ENCODE results near the gene TENM4. TPM values are rescaled to one million over a fixed set of nuclear protein-coding genes. Genes with fewer than 3 reads are reported as not detected.

TENM4 gene
- total RNA-seq, 2 donors from 2014 or later: 68.2 to 130 TPM

GRCh38 chr11:79321263-79321662 is 119.6 kb downstream of the TENM4 start:
- Mint-ChIP-seq H3K36me3 (ENCODE audit: low read depth) (peaks cover 2% of the 10 kb centered on the region), H3K27ac (no peak overlapping the region), H3K9me3 (no peaks in the 10 kb centered on the region), H3K4me1 (peaks cover 9% of the 10 kb centered on the region), H3K27me3 (ENCODE audit: insufficient read depth) (no peaks in the 10 kb centered on the region), H3K4me3 (no peak overlapping the region)
- no peaks in the 10 kb centered on the region for H3K9me3 ChIP-seq (ENCODE audit: control insufficient read depth, low read length)
- TF ChIP-seq CTCF (conservative IDR thresholded peaks at IDR 0.05): no peak
- H3K9ac ChIP-seq (ENCODE audit: extremely low read depth, low read length, poor library complexity, severe bottlenecking): no peak overlapping the region
- WGBS, 2 experiments (ENCODE audit: insufficient coverage in 1 of 2, insufficient read length in 1 of 2): 91 to 92% methylated on average over 3 to 6 of the region's 6 CpGs
- H3K4me3 ChIP-seq (ENCODE audit: low read length): no peak overlapping the region
- peak; percentile 20 for DNase-seq
- no peaks in the 10 kb centered on the region for H3K4me1 ChIP-seq (ENCODE audit: control insufficient read depth, insufficient read depth, low read length)
- no peaks in the 10 kb centered on the region for H3K27me3 ChIP-seq (ENCODE audit: control insufficient read depth, insufficient read depth, low read length, poor library complexity, severe bottlenecking)
- no peak overlapping the region for H3K27ac ChIP-seq (ENCODE audit: low read depth, low read length)
- H3K36me3 ChIP-seq (ENCODE audit: control insufficient read depth, insufficient read depth, low read length): no peaks in the 10 kb centered on the region

GRCh38 chr11:79314906-79315689 is 125.7 kb downstream of the TENM4 start:
- H3K9me3 ChIP-seq (ENCODE audit: control insufficient read depth, low read length): no peaks in the 10 kb centered on the region
- WGBS, 2 experiments (ENCODE audit: insufficient coverage in 1 of 2, insufficient read length in 1 of 2): 85% methylated on average over 5 to 8 of the region's 8 CpGs

GRCh38 chr11:79313530-79313913 is 127.3 kb downstream of the TENM4 start:
- peaks cover 7% of the 10 kb centered on the region for H3K4me1 ChIP-seq (ENCODE audit: control insufficient read depth, insufficient read depth, low read length)
- DNase-seq: no peak
- no peak overlapping the region for H3K4me3 ChIP-seq (ENCODE audit: low read length)
- Mint-ChIP-seq H3K4me3 (no peak overlapping the region), H3K36me3 (ENCODE audit: low read depth) (peaks cover 7% of the 10 kb centered on the region), H3K4me1 (peaks cover 16% of the 10 kb centered on the region), H3K27ac (no peak overlapping the region), H3K9me3 (no peaks in the 10 kb centered on the region), H3K27me3 (ENCODE audit: insufficient read depth) (no peaks in the 10 kb centered on the region)
- peak overlapping the region; percentile 48 for H3K27ac ChIP-seq (ENCODE audit: low read depth, low read length)
- H3K9me3 ChIP-seq (ENCODE audit: control insufficient read depth, low read length): no peaks in the 10 kb centered on the region
- no peak overlapping the region for H3K9ac ChIP-seq (ENCODE audit: extremely low read depth, low read length, poor library complexity, severe bottlenecking)
- TF ChIP-seq CTCF (conservative IDR thresholded peaks at IDR 0.05): no peak
- WGBS, 2 experiments (ENCODE audit: insufficient coverage in 1 of 2, insufficient read length in 1 of 2): 89 to 90% methylated on average over 4 of the region's 4 CpGs
- H3K27me3 ChIP-seq (ENCODE audit: control insufficient read depth, insufficient read depth, low read length, poor library complexity, severe bottlenecking): no peaks in the 10 kb centered on the region
- H3K36me3 ChIP-seq (ENCODE audit: control insufficient read depth, insufficient read depth, low read length): no peaks in the 10 kb centered on the region

More at GRCh38 chr11:79314906-79315689, 125.7 kb downstream of the TENM4 start:
- DNase-seq: peak; percentile 85
- H3K27ac ChIP-seq (ENCODE audit: low read depth, low read length): no peak overlapping the region
- no peaks in the 10 kb centered on the region for H3K4me1 ChIP-seq (ENCODE audit: control insufficient read depth, insufficient read depth, low read length)
- H3K9me3 Mint-ChIP-seq: no peaks in the 10 kb centered on the region
- no peak overlapping the region for H3K27ac Mint-ChIP-seq
- no peaks in the 10 kb centered on the region for H3K36me3 ChIP-seq (ENCODE audit: control insufficient read depth, insufficient read depth, low read length)
- no peak for TF ChIP-seq CTCF (conservative IDR thresholded peaks at IDR 0.05)
- H3K27me3 Mint-ChIP-seq (ENCODE audit: insufficient read depth): no peaks in the 10 kb centered on the region
- H3K27me3 ChIP-seq (ENCODE audit: control insufficient read depth, insufficient read depth, low read length, poor library complexity, severe bottlenecking): no peaks in the 10 kb centered on the region
- no peak overlapping the region for H3K4me3 ChIP-seq (ENCODE audit: low read length)
- H3K4me3 Mint-ChIP-seq: no peak overlapping the region
- H3K36me3 Mint-ChIP-seq (ENCODE audit: low read depth): peaks cover 10% of the 10 kb centered on the region
- no peak overlapping the region for H3K9ac ChIP-seq (ENCODE audit: extremely low read depth, low read length, poor library complexity, severe bottlenecking)
- peaks cover 4% of the 10 kb centered on the region for H3K4me1 Mint-ChIP-seq

Data from endodermal cell (in vitro differentiated cells).